K562 (cell line): ENCODE data around the gene IL2RG. TPM values are rescaled to one million over a fixed set of nuclear protein-coding genes. Genes with fewer than 3 reads are reported as not detected.

ENCODE experiments used
- BCOR ChIP-seq: fragments of 450-650 bp; IDR thresholded peaks from 2 replicates; pipeline ENCODE4 v1.6.1; 2016
- CBX5 ChIP-seq: IDR thresholded peaks from 2 replicates; pipeline ENCODE4 v1.6.1; 2014; ENCODE audit warnings: low read depth, borderline replicate concordance
- DDX20 ChIP-seq: fragments of 450-650 bp; IDR thresholded peaks from 2 replicates; pipeline ENCODE4 v1.6.1; 2016; ENCODE audit warnings: missing genetic modification characterization, low read depth, mild to moderate bottlenecking, missing compliant biosample characterization, moderate library complexity
- ELF2 ChIP-seq: fragments of 250-450 bp; sonication (Bioruptor Pico); IDR thresholded peaks from 2 replicates; pipeline ENCODE4 v1.5.0; 2021; ENCODE audit warnings: mild to moderate bottlenecking
- EZH2 ChIP-seq: IDR thresholded peaks from 2 replicates; pipeline ENCODE4 v1.6.1; 2012; ENCODE audit warnings: low read depth, mild to moderate bottlenecking, inconsistent platforms, low read length, borderline replicate concordance
- HNRNPH1 ChIP-seq: fragments of 200-400 bp; formaldehyde crosslinking; optimal IDR thresholded peaks from 2 replicates; pipeline ENCODE3; 2017; ENCODE audit warnings: low read depth, mild to moderate bottlenecking, low read length, moderate library complexity
- KDM4B ChIP-seq, 2 experiments: fragments of 450-650 bp in 1 of 2; sonication (generic) in 1 of 2; IDR thresholded peaks; 2 replicates each; pipeline ENCODE4 v1.6.1; 2016 to 2017; ENCODE audit warnings: borderline replicate concordance in 2 of 2, antibody characterized with exemption in 1 of 2, low read depth in 1 of 2, mild to moderate bottlenecking in 1 of 2
- MBD2 ChIP-seq: sonication (generic); IDR thresholded peaks from 2 replicates; pipeline ENCODE4 v1.6.1; 2016; ENCODE audit warnings: low read depth, borderline replicate concordance
- NCOA4 ChIP-seq: fragments of 450-650 bp; IDR thresholded peaks from 2 replicates; pipeline ENCODE4 v1.6.1; 2018; ENCODE audit warnings: mild to moderate bottlenecking; ENCODE audit not compliant: partially characterized antibody
- PATZ1 ChIP-seq: fragments of 250-450 bp; sonication (Bioruptor Pico); IDR thresholded peaks from 2 replicates; pipeline ENCODE4 v1.5.0; 2020; ENCODE audit warnings: mild to moderate bottlenecking, borderline replicate concordance
- PBX2 ChIP-seq, 2 experiments: IDR thresholded peaks in 1 of 2; conservative IDR thresholded peaks in 1 of 2; 2 replicates each; pipeline ENCODE4 v1.6.1; 2016; ENCODE audit warnings: low read depth in 2 of 2, mild to moderate bottlenecking in 1 of 2, missing compliant biosample characterization in 1 of 2, missing genetic modification characterization in 1 of 2, moderate library complexity in 1 of 2
- PHF21A ChIP-seq: fragments of 450-650 bp; IDR thresholded peaks from 2 replicates; pipeline ENCODE4 v1.6.1; 2017; ENCODE audit warnings: low read depth, borderline replicate concordance
- RREB1 ChIP-seq: fragments of 250-450 bp; sonication (Bioruptor Pico); IDR thresholded peaks from 2 replicates; pipeline ENCODE4 v1.4.0; 2020
- VEZF1 ChIP-seq: fragments of 200-800 bp; sonication (Bioruptor generic); IDR thresholded peaks from 2 replicates; pipeline ENCODE4 v1.6.1; 2017; ENCODE audit warnings: missing genetic modification characterization, missing compliant biosample characterization
- ZNF431 ChIP-seq: sonication (generic); formaldehyde crosslinking; IDR thresholded peaks from 2 replicates; pipeline ENCODE4 v1.8.0; 2022; ENCODE audit warnings: mild to moderate bottlenecking, missing genetic modification reagents
- ZNF695 ChIP-seq: fragments of 450-650 bp; formaldehyde crosslinking; IDR thresholded peaks from 2 replicates; pipeline ENCODE4 v1.4.0; 2020; ENCODE audit warnings: mild to moderate bottlenecking, moderate library complexity
- ZNF785 ChIP-seq: fragments of 250-450 bp; sonication (Bioruptor Pico); IDR thresholded peaks from 2 replicates; pipeline ENCODE4 v1.4.0; 2020; ENCODE audit warnings: mild to moderate bottlenecking
- polyA plus RNA-seq, 8 experiments: library from polyadenylated mRNA; depleted of rRNA in 4 of 8; stranded (reverse) in 5 of 8; unstranded in 3 of 8; fragments of >200 nt; fragmentation: Nextera tagmentation in 2 of 8; fragmentation: Illumina TruSeq in 1 of 8; extraction: Ambion mirVana in 2 of 8; extraction: Trizol in 1 of 8; gene quantifications; 2 replicates each; pipeline versions ENCODE4 v1.2.1 to v1.2.3, GENCODE V29; 2011 to 2014; ENCODE audit warnings: inconsistent platforms in 1 of 8, missing spikeins in 1 of 8
- total RNA-seq, 7 experiments: library from RNA; depleted of rRNA in 6 of 7; stranded (reverse); fragments of >200 nt in 6 of 7; fragmentation: Illumina TruSeq in 2 of 7; extraction: Trizol in 2 of 7; gene quantifications; 2 replicates each; pipeline versions ENCODE4 v1.2.1 to v1.2.3, GENCODE V29; 2011 to 2021; ENCODE audit warnings: low replicate concordance in 1 of 7

The IL2RG gene
- total and polyA plus RNA-seq, 9 of the 15 experiments (the other 6 are each of a cell fraction or from before 2014, with no cell fraction given): 5.5 to 55.4 (median 19.7) TPM

- TF ChIP-seq RREB1 (CRISPR knock-in tag) (no peak), PHF21A (no peak), CBX5 (no peak), PBX2 (CRISPR knock-in tag; IDR thresholded peaks at IDR 0.05; ENCODE audit: low read depth) (no peak), PBX2 (tag; conservative IDR thresholded peaks at IDR 0.05; ENCODE audit: low read depth) (0 out of 2 replicates have a peak, but pooled peaks have one; percentile 10), ZNF695 (CRISPR knock-in tag) (no peak), ELF2 (no peak), BCOR (no peak), HNRNPH1 (no peak), EZH2 (no peak), NCOA4 (no peak), ZNF785 (CRISPR knock-in tag) (no peak), KDM4B (IDR thresholded peaks at IDR 0.05; ENCODE audit: borderline replicate concordance in 2 of 2, low read depth in 1 of 2) (no peak), DDX20 (no peak), MBD2 (no peak), PATZ1 (CRISPR knock-in tag) (no peak), VEZF1 (peak; percentile 73), ZNF431 (CRISPR knock-in tag) (no peak)
Measured at GRCh38 chrX:71098302-71098701, 13.1 kb downstream of the IL2RG start (continued).
